A549 (cell line): ENCODE results near the gene RHOF. TPM values are rescaled to one million over a fixed set of nuclear protein-coding genes. Genes with fewer than 3 reads are reported as not detected.

Experiments
- ATAC-seq, 2 experiments: fragments of 200-7000 bp in 1 of 2; fragments of >200 bp in 1 of 2; cut with Nextera tagmentation in 1 of 2; cut with Tn5 transposase in 1 of 2; 3 replicates each; pipeline versions ENCODE4 v1.8.0 to v1.9.1; 2018 to 2020; ENCODE audit warnings: mild to moderate bottlenecking in 1 of 2, moderate library complexity in 1 of 2
- CTCF ChIA-PET: fragments of 300-600 bp; sonication (Branson Sonifier 250); formaldehyde crosslinking; extraction: SDS; loops from one replicate; lab custom pipeline; 2021; ENCODE audit warnings: antibody characterized with exemption, inconsistent platforms; lab: Yijun Ruan, JAX
- POLR2A ChIA-PET: fragments of 350-600 bp; formaldehyde crosslinking; extraction: SDS; loops from one replicate; lab custom pipeline; 2021; ENCODE audit warnings: antibody characterized with exemption, inconsistent platforms; lab: Yijun Ruan, JAX
- DNase-seq, 2 experiments: peaks; one replicate each; pipeline versions ENCODE4 v3.0.0 to v3.0.0-alpha.2; 2011 to 2016; ENCODE audit warnings: low read depth in 1 of 2, low spot score in 1 of 2
- FAIRE-seq: peaks from 2 replicates; lab custom pipeline; 2011; peaks lifted over from hg19 to GRCh38; lab: Jason Lieb, UNC
- H3K27ac ChIP-seq, 2 experiments: fragments of >200 bp; sonication (Bioruptor Twin); formaldehyde crosslinking; 3 replicates each; pipeline ENCODE4 v1.5.1; 2016 to 2017
- H3K4me1 ChIP-seq: fragments of >200 bp; sonication (Bioruptor Twin); formaldehyde crosslinking; 3 replicates; pipeline ENCODE4 v1.6.1; 2016
- H3K4me2 ChIP-seq: fragments of >200 bp; sonication (Bioruptor Twin); formaldehyde crosslinking; 3 replicates; pipeline ENCODE4 v1.6.1; 2016
- H3K4me3 ChIP-seq: fragments of >200 bp; sonication (Bioruptor Twin); formaldehyde crosslinking; 3 replicates; pipeline ENCODE4 v1.5.1; 2016
- H3K9me3 ChIP-seq: fragments of >200 bp; sonication (Bioruptor Twin); formaldehyde crosslinking; 3 replicates; pipeline ENCODE4 v1.6.1; 2016
- CBX2 ChIP-seq: fragments of 200-600 bp; sonication (generic); IDR thresholded peaks from 2 replicates; pipeline ENCODE4 v1.6.1; 2016; ENCODE audit warnings: low read depth, mild to moderate bottlenecking, borderline replicate concordance
- CHD2 ChIP-seq: fragments of 150-350 bp; IDR thresholded peaks from 2 replicates; pipeline ENCODE4 v1.6.1; 2014; ENCODE audit warnings: low read length; ENCODE audit not compliant: partially characterized antibody
- CTCF ChIP-seq: fragments of >200 bp; sonication (Bioruptor Twin); formaldehyde crosslinking; IDR thresholded peaks from 3 replicates; pipeline ENCODE4 v1.5.1; 2016
- EHF ChIP-seq: fragments of 250-450 bp; sonication (Bioruptor Pico); IDR thresholded peaks from 2 replicates; pipeline ENCODE4 v1.5.0; 2020; ENCODE audit warnings: mild to moderate bottlenecking
- ESRRA ChIP-seq: fragments of 150-350 bp; IDR thresholded peaks from 2 replicates; pipeline ENCODE4 v1.6.1; 2014; ENCODE audit warnings: mild to moderate bottlenecking, low read length, borderline replicate concordance
- FOSB ChIP-seq: fragments of 250-450 bp; sonication (Bioruptor Pico); IDR thresholded peaks from 2 replicates; pipeline ENCODE4 v1.5.0; 2020; ENCODE audit warnings: mild to moderate bottlenecking, moderate library complexity
- GATA3 ChIP-seq: IDR thresholded peaks from 2 replicates; pipeline ENCODE4 v1.6.1; 2012; ENCODE audit warnings: borderline replicate concordance
- HES2 ChIP-seq: fragments of >200 bp; sonication (Bioruptor Twin); formaldehyde crosslinking; IDR thresholded peaks from 2 replicates; pipeline ENCODE4 v1.6.1; 2016
- HEYL ChIP-seq: fragments of 250-450 bp; sonication (Bioruptor Pico); IDR thresholded peaks from 2 replicates; pipeline ENCODE4 v1.8.0; 2021; ENCODE audit warnings: mild to moderate bottlenecking, moderate library complexity
- MYC ChIP-seq: IDR thresholded peaks from 2 replicates; pipeline ENCODE4 v1.6.1; 2012; ENCODE audit warnings: mild to moderate bottlenecking, inconsistent platforms, low read length, improper control_type of control experiment, borderline replicate concordance
- NR3C1 ChIP-seq: fragments of >200 bp; sonication (Bioruptor Twin); formaldehyde crosslinking; IDR thresholded peaks from 3 replicates; pipeline ENCODE4 v1.6.1; 2017
- POLR2AphosphoS2 ChIP-seq: conservative IDR thresholded peaks from 2 replicates; pipeline ENCODE4 v1.6.1; 2012; ENCODE audit warnings: low read length, improper control_type of control experiment, inconsistent platforms
- RAD21 ChIP-seq, 2 experiments: fragments of >200 bp in 1 of 2; sonication (Bioruptor Twin) in 1 of 2; formaldehyde crosslinking in 1 of 2; IDR thresholded peaks in 1 of 2; conservative IDR thresholded peaks in 1 of 2; 2 replicates in 1 of 2; 3 replicates in 1 of 2; pipeline ENCODE4 v1.6.1; 2012 to 2018; ENCODE audit warnings: inconsistent platforms in 1 of 2
- RCOR1 ChIP-seq: fragments of 150-350 bp; IDR thresholded peaks from 2 replicates; pipeline ENCODE4 v1.6.1; 2014; ENCODE audit warnings: antibody characterized with exemption, low read length, low read depth
- WGBS: methylation state at CpG from one replicate; pipeline ENCODE4 v1.1.6; 2017; ENCODE audit errors: missing lambda C conversion rate; 5-methylcytosine and 5-hydroxymethylcytosine counted together
- polyA plus RNA-seq, 4 experiments: library from polyadenylated mRNA; depleted of rRNA in 3 of 4; stranded (reverse); fragments of >200 nt; fragmentation: RNase III in 1 of 4; extraction: RNeasy Plus Mini Kit Qiagen cat#74134 plus additional on column Dnase treatment in 1 of 4; gene quantifications; 2 replicates in 3 of 4; 3 replicates in 1 of 4; pipeline ENCODE4 v1.2.3, GENCODE V29; 2011 to 2017
- TF ChIP-seq, protein P1 (sequence below): fragments of 450-650 bp; IDR thresholded peaks from 2 replicates; pipeline ENCODE4 v1.6.1; 2014; ENCODE audit warnings: antibody characterized with exemption

RHOF gene
- polyA plus RNA-seq, 2 of the 4 experiments (the other 2 are of a cell fraction): 47.1 to 52.3 TPM

DNA sequence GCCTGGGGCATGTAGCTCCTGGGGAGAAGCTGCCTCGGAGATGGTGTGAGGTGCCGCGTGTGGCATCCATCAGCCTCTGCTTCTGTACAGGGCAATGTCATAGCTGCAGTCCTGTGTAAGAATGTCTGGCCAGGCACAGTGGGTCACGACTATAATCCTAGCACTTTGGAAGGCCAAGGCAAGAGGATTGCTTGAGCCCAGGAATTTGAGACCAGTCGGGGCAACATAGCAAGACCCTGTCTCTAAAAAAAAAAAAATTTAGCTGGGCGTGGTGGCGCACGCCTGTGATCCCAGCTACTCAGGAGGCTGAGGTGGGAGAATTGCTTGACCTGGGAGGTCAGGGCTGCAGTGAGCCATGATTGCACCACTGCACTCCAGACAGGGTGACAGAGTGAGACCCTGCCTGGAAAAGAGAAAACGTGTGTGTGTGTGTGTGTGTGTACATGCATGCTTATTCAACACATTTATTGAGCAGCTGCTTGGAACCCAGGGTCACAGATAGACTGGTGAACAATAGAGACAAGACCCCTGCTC, 24.1 kb downstream of the RHOF start:
- FAIRE-seq (no peak), ATAC-seq (no peak), DNase-seq (no peak)
- peaks cover 39% of the 10 kb centered on the region for H3K4me1 ChIP-seq
- H3K4me2 ChIP-seq: no peak overlapping the region
- no peak overlapping the region for H3K27ac ChIP-seq
- ChIA-PET CTCF (interaction anchor here (0.6 to 56.0 kb wide), 5 partner anchors 34 to 910 kb away, joined by 3 to 2657 read pairs (median 4); partner anchors contain the start of genes PSMD9, RHOF and SETD1B), POLR2A (no interaction called here)
- TF ChIP-seq EHF (CRISPR knock-in tag) (no peak), RCOR1 (no peak), ESRRA (no peak), RAD21 (conservative IDR thresholded peaks at IDR 0.05 in 1 of 2, IDR thresholded peaks at IDR 0.05 in 1 of 2) (no peak), MYC (no peak), HES2 (no peak), CBX2 (no peak), CHD2 (no peak), POLR2AphosphoS2 (no peak), FOSB (CRISPR knock-in tag) (no peak), GATA3 (no peak), CTCF (no peak), HEYL (CRISPR knock-in tag) (no peak)
- TF ChIP-seq, protein P1, sequence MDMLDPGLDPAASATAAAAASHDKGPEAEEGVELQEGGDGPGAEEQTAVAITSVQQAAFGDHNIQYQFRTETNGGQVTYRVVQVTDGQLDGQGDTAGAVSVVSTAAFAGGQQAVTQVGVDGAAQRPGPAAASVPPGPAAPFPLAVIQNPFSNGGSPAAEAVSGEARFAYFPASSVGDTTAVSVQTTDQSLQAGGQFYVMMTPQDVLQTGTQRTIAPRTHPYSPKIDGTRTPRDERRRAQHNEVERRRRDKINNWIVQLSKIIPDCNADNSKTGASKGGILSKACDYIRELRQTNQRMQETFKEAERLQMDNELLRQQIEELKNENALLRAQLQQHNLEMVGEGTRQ: no peak
- 86% methylated on average over 9 of the region's 9 CpGs for WGBS
- no peaks in the 10 kb centered on the region for H3K9me3 ChIP-seq
- H3K4me3 ChIP-seq: no peak overlapping the region

DNA sequence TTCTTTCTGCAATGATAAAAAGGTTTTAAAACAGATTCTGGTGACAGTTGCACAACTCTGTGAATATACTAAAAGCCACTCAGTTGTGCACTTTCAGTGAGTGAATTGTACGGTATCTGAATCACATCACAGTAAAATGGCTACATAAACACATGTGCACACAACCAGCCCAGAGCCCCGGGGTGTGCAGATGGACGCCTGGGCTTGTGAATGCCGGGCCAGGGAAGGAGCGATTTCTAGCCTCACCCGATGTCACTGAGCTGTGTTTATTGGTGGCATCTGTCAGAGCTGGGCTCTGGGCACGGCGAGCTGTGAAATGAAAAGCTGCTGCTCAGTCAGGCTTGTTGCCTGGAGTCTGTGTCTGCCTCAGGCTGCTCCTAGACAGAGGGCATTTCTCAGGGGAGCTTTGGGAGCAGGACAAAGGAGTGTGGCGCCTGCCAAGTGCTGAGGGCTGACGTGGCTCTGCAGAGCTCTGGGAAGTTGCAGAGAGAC, 25.9 kb downstream of the RHOF start:
- H3K27ac ChIP-seq: 0 out of 6 replicates have a peak overlapping the region, but pooled peaks of 1 of the 2 experiments have one; percentile 33
- TF ChIP-seq RAD21 (conservative IDR thresholded peaks at IDR 0.05 in 1 of 2, IDR thresholded peaks at IDR 0.05 in 1 of 2): no peak
- no peak for TF ChIP-seq NR3C1
- TF ChIP-seq HES2: no peak
- no peak for TF ChIP-seq CTCF
- TF ChIP-seq, all 56 proteins: peak for 0
- H3K9me3 ChIP-seq: no peaks in the 10 kb centered on the region
- no peak for FAIRE-seq
- H3K4me2 ChIP-seq: no peak overlapping the region
- DNase-seq: no peak
- ATAC-seq: peak; percentile 4 to 8; a peak in 3 of 6 replicates
- ChIA-PET POLR2A (no interaction called here), CTCF (interaction anchor here (1.0 to 56.0 kb wide), 7 partner anchors 11 to 325 kb away, joined by 3 to 2657 read pairs (median 4); partner anchors contain the start of genes PSMD9, RHOF and SETD1B)
- WGBS: 71% methylated on average over 10 of the region's 10 CpGs
- H3K4me1 ChIP-seq: peaks cover 29% of the 10 kb centered on the region
- H3K4me3 ChIP-seq: no peak overlapping the region
